PC-3 (cell line): ENCODE measurements around the gene MORN5. TPM values are rescaled to one million over a fixed set of nuclear protein-coding genes. Genes with fewer than 3 reads are reported as not detected.
A peak's percentile ranks its signal among the peaks of the same experiment; 100 is the strongest.

Source experiments
- ATAC-seq: fragments of 200-7000 bp; cut with Tn5 transposase; 2 replicates; pipeline ENCODE4 v1.9.1; 2020; ENCODE audit warnings: mild to moderate bottlenecking, moderate library complexity
- BruUV-seq: library from RNA; stranded (reverse); fragments of 400-500 nt; replicated peaks from 2 replicates; lab custom pipeline; 2021; lab: Mats Ljungman, UMichigan
- CTCF ChIA-PET: fragments of 300-600 bp; sonication (Branson Sonifier 250); formaldehyde crosslinking; loops from one replicate; lab custom pipeline; 2022; ENCODE audit warnings: antibody characterized with exemption; lab: Charles Lee
- POLR2A ChIA-PET: fragments of 300-600 bp; sonication (Branson Sonifier 250); formaldehyde crosslinking; loops from one replicate; lab custom pipeline; 2022; ENCODE audit warnings: antibody characterized with exemption; ENCODE audit not compliant: unreplicated experiment; lab: Charles Lee
- DNase-seq: peaks from one replicate; pipeline ENCODE4 v3.0.0-alpha.2; 2015
- H2AFZ ChIP-seq: fragments of 300-600 bp; sonication (generic); 2 replicates; pipeline ENCODE4 v1.6.0; 2016; ENCODE audit warnings: antibody characterized with exemption, low read length
- H3F3A ChIP-seq: fragments of 300-600 bp; sonication (generic); one replicate; pipeline ENCODE4 v1.6.0; 2017; ENCODE audit warnings: antibody characterized with exemption, low read length, control low read depth, mild to moderate bottlenecking; ENCODE audit not compliant: unreplicated experiment
- H3K27ac ChIP-seq: fragments of 300-600 bp; sonication (generic); 2 replicates; pipeline ENCODE4 v1.5.1; 2016; ENCODE audit warnings: mild to moderate bottlenecking, low read length
- H3K27me3 ChIP-seq: fragments of 300-600 bp; sonication (generic); 2 replicates; pipeline ENCODE4 v1.6.1; 2016; ENCODE audit warnings: low read length, mixed read lengths
- H3K36me3 ChIP-seq: fragments of 300-600 bp; sonication (generic); 2 replicates; pipeline ENCODE4 v1.6.1; 2016; ENCODE audit warnings: low read depth, mixed run types, low read length, mixed read lengths
- H3K4me1 ChIP-seq: fragments of 300-600 bp; sonication (generic); 2 replicates; pipeline ENCODE4 v1.5.1; 2016; ENCODE audit warnings: low read length; ENCODE audit not compliant: insufficient read depth
- H3K4me2 ChIP-seq: fragments of 300-600 bp; sonication (generic); 2 replicates; pipeline ENCODE4 v1.6.0; 2016; ENCODE audit warnings: low read length
- H3K4me3 ChIP-seq: fragments of 300-600 bp; sonication (generic); 2 replicates; pipeline ENCODE4 v1.5.1; 2016; ENCODE audit warnings: mild to moderate bottlenecking, low read length, mixed read lengths
- H3K79me2 ChIP-seq: fragments of 300-600 bp; sonication (generic); 2 replicates; pipeline ENCODE4 v1.6.1; 2017; ENCODE audit warnings: low read length, mixed read lengths
- H3K9ac ChIP-seq: fragments of 300-600 bp; sonication (generic); 2 replicates; pipeline ENCODE4 v1.6.0; 2016; ENCODE audit warnings: mild to moderate bottlenecking, low read length
- H3K9me2 ChIP-seq: fragments of 300-600 bp; sonication (generic); replicated peaks from 2 replicates; pipeline ENCODE4 v1.6.1; 2016; ENCODE audit warnings: mixed run types, low read length, mixed read lengths
- H3K9me3 ChIP-seq: fragments of 300-600 bp; sonication (generic); 2 replicates; pipeline ENCODE4 v1.6.1; 2016; ENCODE audit warnings: low read length, mixed read lengths
- H4K20me1 ChIP-seq: fragments of 300-600 bp; sonication (generic); 2 replicates; pipeline ENCODE4 v1.6.1; 2016; ENCODE audit warnings: low read length, mixed read lengths
- EZH2 ChIP-seq: fragments of 300-600 bp; sonication (generic); IDR thresholded peaks from one replicate; pipeline ENCODE4 v1.6.1; 2017; ENCODE audit warnings: antibody characterized with exemption, mild to moderate bottlenecking, low read length; ENCODE audit not compliant: unreplicated experiment
- EZH2phosphoT487 ChIP-seq: fragments of 300-600 bp; sonication (generic); IDR thresholded peaks from 2 replicates; pipeline ENCODE4 v1.6.1; 2018; ENCODE audit warnings: mild to moderate bottlenecking, antibody characterized with exemption, low read length, borderline replicate concordance
- intact Hi-C: fragments of 100-400 bp; cut with micrococcal nuclease; formaldehyde crosslinking; loops from 2 replicates; pipeline ENCODE4 v1.9.0; 2023
- total RNA-seq: library from RNA; depleted of rRNA; stranded (reverse); fragments of >200 nt; gene quantifications from 2 replicates; pipeline ENCODE4 v1.2.3, GENCODE V29; 2014
- TF ChIP-seq, protein P1 (sequence below): fragments of 300-600 bp; sonication (generic); conservative IDR thresholded peaks from 2 replicates; pipeline ENCODE4 v1.5.1; 2017; ENCODE audit warnings: antibody characterized with exemption, low read depth, mild to moderate bottlenecking, low read length

Gene MORN5
- total RNA-seq, 1 experiment from 2014 or later: not detected

DNA sequence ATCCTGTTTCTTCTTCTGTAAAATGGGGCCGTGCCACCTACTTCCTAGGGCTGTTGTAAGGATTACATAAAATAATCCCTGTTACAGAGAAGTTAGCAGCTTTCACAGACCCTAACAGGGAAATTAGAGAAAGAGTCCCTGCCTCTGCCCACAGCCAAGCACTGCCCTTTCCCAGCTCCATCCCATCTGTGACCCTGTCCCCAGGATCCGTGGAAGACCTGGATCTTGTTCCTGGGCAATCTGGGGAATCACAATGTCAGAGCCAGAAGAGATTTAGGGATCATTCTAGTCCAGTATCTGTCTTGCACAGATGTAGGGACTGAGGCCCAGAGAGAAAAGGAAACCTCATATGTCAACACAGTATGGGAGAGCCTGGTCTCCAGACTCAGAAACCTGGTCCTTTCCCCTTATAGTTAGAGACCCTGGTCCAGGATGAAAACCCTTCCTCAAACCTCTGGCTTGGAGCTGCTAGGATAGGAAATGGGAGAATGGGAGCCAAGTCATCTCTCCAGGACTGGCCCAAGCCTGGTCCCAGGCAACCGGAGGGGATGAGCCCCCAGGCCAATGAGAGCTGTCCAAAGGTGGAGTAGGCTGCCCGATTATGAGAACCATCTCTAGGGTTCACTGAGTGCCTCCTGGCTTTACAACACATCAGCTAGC, 56.6 kb downstream of the MORN5 start:
- BruUV-seq: no TSS peak
- Histone ChIP-seq H3F3A (no peaks in the 10 kb centered on the region), H3K27me3 (no peaks in the 10 kb centered on the region), H3K36me3 (no peaks in the 10 kb centered on the region), H3K27ac (no peak overlapping the region), H3K9me3 (no peaks in the 10 kb centered on the region), H3K4me3 (no peak overlapping the region), H3K4me1 (peaks cover 32% of the 10 kb centered on the region), H3K9me2 (no peaks in the 10 kb centered on the region), H2AFZ (no peak overlapping the region), H4K20me1 (no peaks in the 10 kb centered on the region), H3K79me2 (peaks cover 23% of the 10 kb centered on the region), H3K9ac (no peak overlapping the region), H3K4me2 (no peak overlapping the region)
- intact Hi-C loops: no loop called here
- TF ChIP-seq, protein P1, sequence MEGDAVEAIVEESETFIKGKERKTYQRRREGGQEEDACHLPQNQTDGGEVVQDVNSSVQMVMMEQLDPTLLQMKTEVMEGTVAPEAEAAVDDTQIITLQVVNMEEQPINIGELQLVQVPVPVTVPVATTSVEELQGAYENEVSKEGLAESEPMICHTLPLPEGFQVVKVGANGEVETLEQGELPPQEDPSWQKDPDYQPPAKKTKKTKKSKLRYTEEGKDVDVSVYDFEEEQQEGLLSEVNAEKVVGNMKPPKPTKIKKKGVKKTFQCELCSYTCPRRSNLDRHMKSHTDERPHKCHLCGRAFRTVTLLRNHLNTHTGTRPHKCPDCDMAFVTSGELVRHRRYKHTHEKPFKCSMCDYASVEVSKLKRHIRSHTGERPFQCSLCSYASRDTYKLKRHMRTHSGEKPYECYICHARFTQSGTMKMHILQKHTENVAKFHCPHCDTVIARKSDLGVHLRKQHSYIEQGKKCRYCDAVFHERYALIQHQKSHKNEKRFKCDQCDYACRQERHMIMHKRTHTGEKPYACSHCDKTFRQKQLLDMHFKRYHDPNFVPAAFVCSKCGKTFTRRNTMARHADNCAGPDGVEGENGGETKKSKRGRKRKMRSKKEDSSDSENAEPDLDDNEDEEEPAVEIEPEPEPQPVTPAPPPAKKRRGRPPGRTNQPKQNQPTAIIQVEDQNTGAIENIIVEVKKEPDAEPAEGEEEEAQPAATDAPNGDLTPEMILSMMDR: no peak
- TF ChIP-seq EZH2phosphoT487 (no peak), EZH2 (no peak)
- no peak for ATAC-seq
- no peak for DNase-seq
- ChIA-PET CTCF (no interaction called here), POLR2A (no interaction called here)

- H3K4me1 ChIP-seq: peaks cover 32% of the 10 kb centered on the region
- ATAC-seq: no peak
- H3K79me2 ChIP-seq: peaks cover 17% of the 10 kb centered on the region
- no peak overlapping the region for H3K27ac ChIP-seq
- TF ChIP-seq, protein P1: no peak
- TF ChIP-seq EZH2 (no peak), EZH2phosphoT487 (no peak)
- intact Hi-C loops: no loop called here
- no peaks in the 10 kb centered on the region for H4K20me1 ChIP-seq
- DNase-seq: no peak
- no peaks in the 10 kb centered on the region for H3K9me2 ChIP-seq
- no peaks in the 10 kb centered on the region for H3K27me3 ChIP-seq
- no TSS peak for BruUV-seq
- H3K36me3 ChIP-seq: no peaks in the 10 kb centered on the region
- H2AFZ ChIP-seq: no peak overlapping the region
- ChIA-PET POLR2A (no interaction called here), CTCF (no interaction called here)
- no peak overlapping the region for H3K4me3 ChIP-seq
- no peaks in the 10 kb centered on the region for H3F3A ChIP-seq
- H3K9ac ChIP-seq: no peak overlapping the region
- H3K9me3 ChIP-seq: no peaks in the 10 kb centered on the region
- 0 out of 2 replicates have a peak overlapping the region, but pooled peaks have one; percentile 53 for H3K4me2 ChIP-seq
These were observed 57.2 kb downstream of the MORN5 start for GRCh38 chr9:122216798-122217418.

GRCh38 chr9:122217640-122218039, 57.9 kb downstream of the MORN5 start:
- ChIA-PET CTCF (no interaction called here), POLR2A (no interaction called here)
- Histone ChIP-seq H3F3A (no peaks in the 10 kb centered on the region), H4K20me1 (no peaks in the 10 kb centered on the region), H2AFZ (peak overlapping the region; percentile 43; the same call in 1 of the 2 replicates), H3K79me2 (peaks cover 9% of the 10 kb centered on the region), H3K27me3 (no peaks in the 10 kb centered on the region), H3K36me3 (no peaks in the 10 kb centered on the region), H3K4me2 (peak overlapping the region; percentile 53), H3K27ac (peak overlapping the region; percentile 67), H3K4me1 (peaks cover 30% of the 10 kb centered on the region), H3K9me3 (no peaks in the 10 kb centered on the region), H3K9ac (no peak overlapping the region), H3K9me2 (no peaks in the 10 kb centered on the region), H3K4me3 (no peak overlapping the region)
- TF ChIP-seq EZH2: no peak
- TF ChIP-seq, protein P1: no peak
- no peak for TF ChIP-seq EZH2phosphoT487
- no TSS peak for BruUV-seq
- DNase-seq (peak; percentile 59), ATAC-seq (peak; percentile 38)
- intact Hi-C loops: no loop called here
